HG03439 (cell line): ENCODE measurements around the gene ICAM2.

Experiments used
- ATAC-seq: cut with Tn5 transposase; IDR thresholded peaks from one replicate; pipeline ENCODE4 v1.9.1; 2021; ENCODE audit warnings: mild to moderate bottlenecking, moderate library complexity; ENCODE audit not compliant: unreplicated experiment

The ICAM2 gene

DNA sequence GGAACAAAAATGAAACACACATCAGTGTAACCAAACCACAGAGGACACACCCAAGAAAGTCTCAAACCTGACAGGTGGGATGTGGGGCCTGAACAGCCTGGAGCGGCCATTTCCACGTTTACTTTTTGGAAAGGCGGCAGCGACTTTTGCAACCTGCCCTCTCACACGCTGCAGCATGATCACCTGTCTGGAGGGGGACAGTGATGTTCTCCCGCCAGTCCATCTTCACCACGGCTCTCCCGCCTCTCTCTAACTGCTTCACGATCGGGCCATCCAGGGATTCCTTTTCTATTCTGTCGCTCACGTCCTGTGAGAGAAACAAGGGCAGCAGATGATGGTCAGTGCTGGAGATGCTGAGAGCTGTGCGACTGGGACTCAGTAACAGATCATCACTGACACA is 24.7 kb upstream of the ICAM2 start:
- ATAC-seq = no peak

DNA sequence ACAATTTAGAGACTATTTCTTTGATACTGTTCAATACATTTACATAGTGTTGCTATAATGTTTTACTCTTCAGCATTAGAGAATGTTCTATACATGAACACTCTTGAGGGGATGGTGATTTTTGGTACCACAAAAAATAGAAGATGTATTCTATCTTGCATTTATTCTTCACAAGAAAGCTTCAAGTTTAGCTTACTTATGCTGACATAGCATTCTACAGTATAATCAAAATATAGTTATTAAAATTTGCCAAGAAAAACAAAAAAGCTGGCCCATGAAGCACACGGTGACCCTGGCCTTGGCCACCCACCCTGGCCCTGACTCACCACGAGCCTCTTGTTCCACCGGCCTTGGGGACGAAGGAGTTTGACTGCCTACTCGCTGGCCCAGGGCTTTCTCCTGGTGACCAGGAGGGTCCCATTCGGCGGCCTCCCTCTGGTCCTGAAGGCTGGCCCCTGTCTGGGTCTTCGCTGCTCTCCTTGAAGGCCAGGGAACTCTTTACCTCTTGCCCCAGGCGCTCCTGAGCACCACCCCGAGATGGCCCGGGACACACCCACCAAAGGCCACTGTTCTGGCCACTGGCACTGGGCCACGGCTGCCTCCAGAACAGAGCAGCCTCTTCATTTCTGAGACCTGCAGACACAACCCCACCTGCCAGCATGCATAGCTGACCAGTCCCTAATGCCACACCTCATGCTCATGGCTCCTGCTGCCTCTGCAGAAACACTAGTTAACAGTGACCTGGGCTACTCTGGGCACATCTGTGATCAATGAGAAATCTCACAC is 22.5 kb upstream of the ICAM2 start:
- no peak for ATAC-seq

DNA sequence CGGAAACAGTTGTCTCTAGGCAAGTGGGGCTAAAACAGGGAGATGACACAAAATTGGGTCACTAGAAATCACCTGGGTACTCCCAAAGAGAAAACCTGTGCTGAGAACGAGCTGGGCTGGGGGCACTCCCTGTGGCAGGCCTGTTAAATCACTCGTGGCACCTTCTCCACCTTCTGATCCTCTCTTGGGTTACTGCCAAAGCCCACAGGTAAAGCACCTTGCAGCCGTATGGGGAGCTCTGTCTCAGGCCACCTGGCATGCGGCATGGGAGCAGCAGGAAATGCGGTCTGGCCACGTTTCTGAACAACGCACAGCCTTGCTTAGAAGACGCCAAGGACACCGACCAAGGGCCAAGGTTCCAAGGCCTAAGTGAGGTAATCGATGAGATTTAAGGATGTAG is 21.5 kb upstream of the ICAM2 start:
- ATAC-seq = no peak

- ATAC-seq = no peak
Observed at GRCh38 chr17:64040206-64040605, 19.8 kb upstream of the ICAM2 start.

DNA sequence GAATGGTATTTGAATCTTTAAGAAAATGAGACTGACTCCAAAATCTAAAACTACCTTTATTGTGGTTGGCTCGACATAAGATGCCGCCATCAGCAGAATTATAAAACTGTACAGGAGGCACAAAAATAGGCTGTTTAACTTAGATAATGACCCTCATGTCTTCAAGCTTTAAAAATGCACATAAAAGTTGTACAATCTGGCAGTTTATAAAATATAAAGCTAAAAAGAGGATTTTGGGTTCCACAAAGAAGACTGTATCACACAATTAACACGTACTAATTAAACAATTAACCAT is 18.6 kb upstream of the ICAM2 start:
- no peak for ATAC-seq

DNA sequence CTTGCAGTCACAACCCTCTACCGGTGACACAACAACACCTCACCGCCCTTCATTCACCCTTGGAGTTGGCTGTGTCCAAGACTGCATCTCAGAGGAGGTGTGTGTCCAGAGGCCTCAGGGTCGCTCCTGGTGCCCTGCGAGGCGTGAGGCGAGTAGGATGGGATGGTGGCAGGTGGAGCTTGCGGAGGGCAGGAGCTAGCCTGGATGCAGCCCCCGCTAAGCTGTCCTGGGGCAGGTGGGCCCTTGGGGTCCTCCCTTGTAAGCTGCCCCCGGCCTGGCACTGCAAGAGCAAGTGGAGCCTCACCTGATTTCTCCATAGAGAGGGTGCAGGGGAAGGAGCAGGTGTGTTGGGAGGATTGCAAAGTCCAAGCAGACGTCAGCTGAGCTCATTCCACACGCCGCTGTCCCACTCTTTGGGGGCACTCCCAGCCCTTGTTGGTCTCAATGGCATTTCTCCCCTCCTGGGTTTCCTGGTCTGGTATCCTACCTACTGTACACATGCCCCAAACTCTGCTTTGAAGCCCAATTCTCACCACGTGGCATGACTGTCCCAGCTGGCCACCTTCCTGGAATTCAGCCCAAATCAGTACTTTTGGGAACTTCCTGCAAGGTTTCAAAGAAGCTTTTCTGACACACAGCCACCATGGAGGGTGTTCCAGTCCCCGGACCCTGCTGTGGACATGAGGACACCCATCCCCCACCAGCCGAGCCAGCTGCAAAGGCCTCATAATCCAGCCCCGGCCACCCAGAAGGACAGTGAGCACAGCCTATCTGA is 18.1 kb upstream of the ICAM2 start:
- ATAC-seq = no peak

DNA sequence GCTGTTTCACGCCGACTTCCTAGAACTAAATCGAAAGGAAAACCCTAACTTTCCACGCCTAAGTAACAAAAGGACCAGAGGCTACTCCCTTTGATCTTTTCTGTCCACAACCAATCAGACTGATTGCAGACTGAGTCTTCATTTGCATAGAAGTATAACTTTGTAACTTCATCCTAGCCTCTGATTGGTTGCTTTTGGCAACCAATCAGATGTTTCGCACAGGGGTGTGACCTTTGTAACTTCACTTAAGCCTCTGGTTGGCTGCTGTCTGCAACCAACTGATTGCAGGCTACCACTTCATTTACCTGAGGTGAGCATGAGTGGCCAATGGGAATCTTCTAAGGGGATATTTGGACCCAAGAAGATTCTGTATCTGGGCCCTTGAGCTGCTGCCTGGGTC is 17.4 kb upstream of the ICAM2 start:
- no peak for ATAC-seq

- no peak for ATAC-seq
Observed at GRCh38 chr17:64037180-64037579, 16.7 kb upstream of the ICAM2 start.

DNA sequence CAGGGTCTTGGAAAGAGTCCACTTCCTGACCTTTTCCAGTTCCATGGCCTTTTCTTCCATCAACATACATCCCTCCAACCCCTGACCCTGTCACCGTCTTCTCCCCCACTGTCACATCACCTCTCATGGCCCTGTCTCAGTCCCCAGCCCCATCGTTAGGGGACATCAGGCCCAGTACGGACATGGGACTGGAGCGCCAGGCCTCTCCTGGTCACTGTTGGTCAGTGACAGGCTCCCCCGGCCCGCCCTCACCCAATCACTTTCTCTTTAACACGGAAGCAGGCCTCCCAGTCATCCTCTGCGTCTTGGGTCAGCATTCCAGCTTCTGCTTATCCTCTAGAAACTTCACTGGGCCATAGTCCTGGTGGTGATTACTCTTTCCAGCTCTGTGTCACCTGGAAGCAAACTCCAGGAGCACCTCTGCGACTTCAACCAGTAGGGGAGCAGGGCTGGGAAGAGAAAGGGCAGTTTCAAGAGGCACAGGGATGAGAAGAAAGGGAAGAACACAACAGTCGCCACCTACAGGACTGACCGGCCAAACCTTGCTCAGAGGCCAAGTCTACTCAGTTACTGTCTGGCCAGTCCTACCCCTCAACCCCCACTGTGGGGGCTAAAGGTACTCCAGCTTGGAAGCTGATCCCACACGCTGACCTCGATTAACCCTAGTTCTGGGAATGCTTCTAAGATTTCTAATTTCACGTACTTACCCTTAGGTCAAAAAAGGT is 15.9 kb upstream of the ICAM2 start:
- ATAC-seq = no peak

GRCh38 chr17:64032081-64032480 is 11.6 kb upstream of the ICAM2 start:
- ATAC-seq = no peak

DNA sequence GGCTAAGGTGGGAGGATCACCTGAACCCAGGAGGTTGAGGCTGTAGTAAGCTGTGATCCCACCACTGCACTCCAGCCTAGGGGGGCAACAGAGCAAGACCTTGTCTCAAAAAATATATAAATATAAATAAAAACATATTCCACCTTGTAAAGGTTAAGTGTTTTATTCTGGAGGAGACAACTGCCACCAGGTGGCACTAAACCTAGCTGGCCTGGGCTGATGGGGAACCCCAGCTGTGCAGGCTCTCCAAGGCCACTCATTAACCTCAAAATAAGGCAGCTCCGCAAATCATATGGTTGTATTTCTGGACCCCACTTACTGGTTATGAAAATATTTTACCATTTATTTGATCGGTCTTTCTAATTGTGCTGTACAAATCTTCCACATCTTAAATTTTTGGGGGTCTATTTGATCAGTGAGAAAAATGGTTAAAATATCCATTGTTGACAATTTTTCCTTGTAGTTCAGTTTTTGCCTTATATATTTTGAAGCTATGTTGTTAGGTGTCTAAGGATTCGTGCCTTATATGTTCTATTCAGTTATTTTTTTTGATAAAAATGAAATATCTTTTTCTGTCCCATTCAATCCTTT is 8.5 kb upstream of the ICAM2 start:
- ATAC-seq = no peak

DNA sequence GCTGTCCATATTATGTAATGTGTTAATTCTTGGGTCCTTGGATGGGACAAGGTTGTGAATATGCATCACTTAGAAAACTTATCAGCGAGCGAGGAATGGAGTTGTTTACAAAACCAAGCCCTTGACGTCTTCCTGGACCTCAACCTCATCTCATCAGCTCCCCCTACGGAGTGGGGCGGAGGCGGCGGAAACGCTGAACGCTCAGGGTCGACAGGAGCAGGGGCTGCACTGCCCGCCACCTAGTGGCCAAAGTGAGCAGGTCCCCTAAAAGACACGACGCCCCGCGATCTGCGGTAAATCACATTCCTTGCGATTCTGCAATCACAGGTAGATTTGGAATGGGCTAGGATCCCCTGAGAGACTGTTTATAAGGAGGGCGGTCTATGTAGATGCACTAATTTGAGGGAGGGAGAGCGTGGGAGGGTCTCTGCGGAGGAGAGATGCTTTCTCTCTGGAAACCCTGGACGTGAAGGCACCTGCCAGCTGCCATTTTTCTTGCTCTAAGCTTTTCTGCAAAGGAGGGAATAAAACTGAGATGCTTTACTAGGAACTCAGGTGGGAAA is 5.4 kb upstream of the ICAM2 start:
- peak; percentile 37 for ATAC-seq

DNA sequence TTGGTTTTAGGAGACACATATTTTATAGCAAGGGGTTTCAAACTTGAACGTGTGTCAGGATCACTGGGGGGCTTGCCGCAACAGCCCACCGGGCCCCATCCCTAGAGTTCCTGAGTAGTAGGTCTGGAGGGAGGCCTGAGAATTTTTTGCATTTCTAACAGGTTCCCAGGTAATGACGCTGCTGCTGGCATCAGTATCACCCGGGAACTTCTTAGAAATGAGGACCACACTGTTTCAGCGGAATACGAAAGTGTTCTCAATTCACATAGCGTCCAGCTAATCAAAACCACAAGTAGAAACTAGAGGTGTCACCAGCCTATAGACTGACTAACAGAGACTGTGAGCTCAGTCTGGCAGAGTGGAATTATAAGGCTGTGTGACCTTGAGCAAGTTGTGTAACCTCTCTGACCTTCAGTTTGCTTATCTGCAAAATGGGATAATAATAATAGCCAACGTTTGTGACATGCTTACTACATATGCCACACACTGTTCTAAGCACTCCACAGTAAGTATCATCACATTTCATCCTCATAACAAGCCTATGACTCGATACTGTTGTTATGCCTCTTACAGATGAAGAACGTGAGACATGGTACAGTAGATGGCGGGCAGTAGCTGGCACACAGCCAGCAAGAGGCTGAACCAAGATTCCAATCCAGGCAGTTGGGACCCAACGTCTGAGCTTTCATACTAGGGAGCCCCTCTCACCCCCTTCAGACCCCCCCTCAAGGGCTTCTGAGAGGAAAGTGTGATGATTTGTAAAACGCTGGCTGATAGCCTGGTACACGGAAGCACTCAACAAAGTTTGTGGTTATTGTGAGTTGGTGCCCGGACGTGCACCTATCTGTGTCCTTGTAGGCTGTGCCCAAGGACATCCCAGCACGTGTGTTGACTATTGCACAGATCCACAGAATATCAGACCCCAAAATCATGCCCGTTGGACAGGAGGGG is 4.6 kb upstream of the ICAM2 start:
- ATAC-seq = no peak

- ATAC-seq = no peak
Observed at GRCh38 chr17:64024215-64024654, 3.8 kb upstream of the ICAM2 start.

DNA sequence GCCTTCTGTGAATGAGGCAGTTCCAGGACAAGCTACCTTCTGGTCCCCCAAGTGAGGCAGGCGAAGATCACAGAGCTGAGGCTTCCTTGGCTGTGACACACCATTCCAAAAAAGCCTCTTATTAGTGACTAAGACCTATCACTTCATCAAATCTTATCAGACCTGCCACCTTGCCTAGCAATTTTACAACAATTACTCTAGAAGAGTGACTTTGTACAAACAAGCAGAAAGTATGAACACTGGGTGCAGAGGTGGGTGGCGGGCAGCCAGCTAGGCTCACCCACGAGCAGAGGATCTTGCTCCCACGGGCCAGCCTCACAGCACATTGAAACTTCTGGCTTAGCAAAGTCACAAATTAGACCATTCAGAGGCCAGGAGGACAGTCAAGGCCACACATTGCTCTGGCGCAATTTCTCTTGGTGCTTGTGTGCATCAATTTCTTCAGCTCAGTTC is 2.2 kb upstream of the ICAM2 start:
- no peak for ATAC-seq

GRCh38 chr17:64019551-64019961 is 877 bp downstream of the ICAM2 start:
- peak; percentile 13 for ATAC-seq

GRCh38 chr17:64017381-64017980 is 3.0 kb downstream of the ICAM2 start:
- ATAC-seq = no peak

- no peak for ATAC-seq
Observed at GRCh38 chr17:64016974-64017373, 3.5 kb downstream of the ICAM2 start.

- ATAC-seq = no peak
Observed at GRCh38 chr17:64016231-64016784, 4.1 kb downstream of the ICAM2 start.
